Stimulated activated naive B cell treated with anti-CD40 and anti-IgM and Interleukin-4, amounts not matched to agents 10 μg/mL and 1 μg/mL and 100 μg/mL, for 72 hours (primary cell): ENCODE data around the gene UAP1.

Source experiments
- ATAC-seq, 2 donors: fragments of 150-1000 bp; cut with Tn5 transposase; replicated peaks; 2 replicates each; pipeline ENCODE4 v1.10.0; 2021; ENCODE audit warnings: moderate library complexity in 1 of 2
- DNase-seq: peaks from one replicate; pipeline ENCODE4 v3.0.0; 2021
- H3K27ac Mint-ChIP-seq: one replicate; pipeline ENCODE4 v1.8.0; 2022; ENCODE audit warnings: mild to moderate bottlenecking, mixed read lengths
- H3K27me3 Mint-ChIP-seq, 2 donors: one replicate each; pipeline ENCODE4 v1.8.0; 2022; ENCODE audit warnings: mixed read lengths in 2 of 2
- H3K36me3 Mint-ChIP-seq, 2 donors: one replicate each; pipeline ENCODE4 v1.8.0; 2022; ENCODE audit warnings: mixed read lengths in 2 of 2, mild to moderate bottlenecking in 1 of 2
- H3K4me1 Mint-ChIP-seq, 2 donors: one replicate each; pipeline ENCODE4 v1.8.0; 2022; ENCODE audit warnings: mixed read lengths in 2 of 2, mild to moderate bottlenecking in 1 of 2
- H3K4me3 Mint-ChIP-seq, 2 donors: one replicate each; pipeline ENCODE4 v1.8.0; 2022; ENCODE audit warnings: mild to moderate bottlenecking in 2 of 2, mixed read lengths in 2 of 2, moderate library complexity in 1 of 2
- H3K9me3 Mint-ChIP-seq, 2 donors: one replicate each; pipeline ENCODE4 v1.8.0; 2022; ENCODE audit warnings: mixed read lengths in 2 of 2, mild to moderate bottlenecking in 1 of 2

UAP1 gene

GRCh38 chr1:162633081-162633762 lies 71.7 kb downstream of the UAP1 start:
- H3K9me3 Mint-ChIP-seq, result no peaks in the 10 kb centered on the region
- DNase-seq (no peak), ATAC-seq (no peak)
- peaks cover 11 to 20% of the 10 kb centered on the region in 2 donors for H3K27me3 Mint-ChIP-seq
- no peak overlapping the region for H3K4me3 Mint-ChIP-seq
- no peaks in the 10 kb centered on the region for H3K36me3 Mint-ChIP-seq
- H3K27ac Mint-ChIP-seq, result no peak overlapping the region
- H3K4me1 Mint-ChIP-seq, result peaks cover 0 to 2% of the 10 kb centered on the region in 2 donors

GRCh38 chr1:162635418-162635817 lies 73.9 kb downstream of the UAP1 start:
- H3K9me3 Mint-ChIP-seq, result no peaks in the 10 kb centered on the region
- H3K36me3 Mint-ChIP-seq, result no peaks in the 10 kb centered on the region
- DNase-seq (no peak), ATAC-seq (no peak)
- H3K4me3 Mint-ChIP-seq, result no peak overlapping the region
- H3K4me1 Mint-ChIP-seq, result peaks cover 0 to 3% of the 10 kb centered on the region in 2 donors
- H3K27ac Mint-ChIP-seq, result no peak overlapping the region
- H3K27me3 Mint-ChIP-seq, result peaks cover 11 to 18% of the 10 kb centered on the region in 2 donors

GRCh38 chr1:162639718-162640117 lies 78.2 kb downstream of the UAP1 start:
- no peaks in the 10 kb centered on the region for H3K9me3 Mint-ChIP-seq
- H3K36me3 Mint-ChIP-seq, result no peaks in the 10 kb centered on the region
- H3K27ac Mint-ChIP-seq, result no peak overlapping the region
- no peak overlapping the region for H3K4me3 Mint-ChIP-seq
- H3K27me3 Mint-ChIP-seq, result peaks cover 8 to 13% of the 10 kb centered on the region in 2 donors
- peaks cover 0 to 1% of the 10 kb centered on the region in 2 donors for H3K4me1 Mint-ChIP-seq
- DNase-seq (no peak), ATAC-seq (peak; percentile 23 to 76)

GRCh38 chr1:162641114-162641513 lies 79.6 kb downstream of the UAP1 start:
- no peak for DNase-seq

GRCh38 chr1:162644986-162645314 lies 83.4 kb downstream of the UAP1 start:
- no peak for ATAC-seq
- no peak overlapping the region for H3K4me3 Mint-ChIP-seq

More at GRCh38 chr1:162641114-162641513, 79.6 kb downstream of the UAP1 start:
- no peak overlapping the region for H3K27ac Mint-ChIP-seq
- peaks cover 0 to 1% of the 10 kb centered on the region in 2 donors for H3K4me1 Mint-ChIP-seq
- no peak for ATAC-seq
- peaks cover 12 to 13% of the 10 kb centered on the region in 2 donors for H3K27me3 Mint-ChIP-seq
- H3K4me3 Mint-ChIP-seq, result no peak overlapping the region
- H3K36me3 Mint-ChIP-seq, result no peaks in the 10 kb centered on the region
- H3K9me3 Mint-ChIP-seq, result no peaks in the 10 kb centered on the region

GRCh38 chr1:162645666-162646065 lies 84.1 kb downstream of the UAP1 start:
- no peak overlapping the region for H3K4me3 Mint-ChIP-seq
- ATAC-seq, result no peak
- peaks cover 0 to 1% of the 10 kb centered on the region in 2 donors for H3K36me3 Mint-ChIP-seq
- DNase-seq, result no peak
- H3K4me1 Mint-ChIP-seq, result no peaks in the 10 kb centered on the region
- no peaks in the 10 kb centered on the region for H3K9me3 Mint-ChIP-seq
- peaks cover 15 to 23% of the 10 kb centered on the region in 2 donors for H3K27me3 Mint-ChIP-seq
- H3K27ac Mint-ChIP-seq, result no peak overlapping the region

More at GRCh38 chr1:162644986-162645314, 83.4 kb downstream of the UAP1 start:
- Mint-ChIP-seq H3K27ac (no peak overlapping the region), H3K4me1 (no peaks in the 10 kb centered on the region), H3K27me3 (peaks cover 15 to 22% of the 10 kb centered on the region in 2 donors), H3K9me3 (no peaks in the 10 kb centered on the region), H3K36me3 (peaks cover 0 to 1% of the 10 kb centered on the region in 2 donors)
- no peak for DNase-seq

- Mint-ChIP-seq H3K9me3 (no peaks in the 10 kb centered on the region), H3K27ac (no peak overlapping the region), H3K36me3 (peaks cover 0 to 1% of the 10 kb centered on the region in 2 donors), H3K4me1 (no peaks in the 10 kb centered on the region), H3K27me3 (peaks cover 15 to 23% of the 10 kb centered on the region in 2 donors), H3K4me3 (no peak overlapping the region)
- no peak for DNase-seq
- no peak for ATAC-seq
Observed at GRCh38 chr1:162649583-162649982, 88.1 kb downstream of the UAP1 start.
